HepG2 (cell line): Measurements from ENCODE around the gene SNN. TPM values are rescaled to one million over a fixed set of nuclear protein-coding genes. Genes with fewer than 3 reads are reported as not detected.

Experiments
- ATM ChIP-seq: fragments of 450-650 bp; IDR thresholded peaks from 2 replicates; pipeline ENCODE4 v1.7.1; 2017; ENCODE audit warnings: mild to moderate bottlenecking, borderline replicate concordance
- CBFB ChIP-seq: sonication (generic); formaldehyde crosslinking; IDR thresholded peaks from 2 replicates; pipeline ENCODE4 v1.4.0; 2020; ENCODE audit warnings: missing genetic modification reagents
- E2F2 ChIP-seq: sonication (generic); formaldehyde crosslinking; IDR thresholded peaks from 2 replicates; pipeline ENCODE4 v1.4.0; 2020; ENCODE audit warnings: missing genetic modification reagents, borderline replicate concordance
- MTF2 ChIP-seq: sonication (generic); formaldehyde crosslinking; IDR thresholded peaks from 2 replicates; pipeline ENCODE4 v1.5.0; 2020; ENCODE audit warnings: missing genetic modification reagents, borderline replicate concordance
- NRL ChIP-seq: sonication (generic); formaldehyde crosslinking; IDR thresholded peaks from 2 replicates; pipeline ENCODE4 v1.5.0; 2020; ENCODE audit warnings: missing genetic modification reagents, mild to moderate bottlenecking, moderate library complexity, borderline replicate concordance
- ZBTB1 ChIP-seq: sonication (generic); formaldehyde crosslinking; IDR thresholded peaks from 2 replicates; pipeline ENCODE4 v1.4.0; 2020; ENCODE audit warnings: missing genetic modification reagents, borderline replicate concordance
- ZFP91 ChIP-seq: sonication (generic); formaldehyde crosslinking; IDR thresholded peaks from 2 replicates; pipeline ENCODE4 v1.9.0; 2022; ENCODE audit warnings: missing genetic modification reagents, mild to moderate bottlenecking, borderline replicate concordance
- ZNF225 ChIP-seq: sonication (generic); formaldehyde crosslinking; IDR thresholded peaks from 2 replicates; pipeline ENCODE4 v1.4.0; 2020; ENCODE audit warnings: mild to moderate bottlenecking, missing genetic modification reagents
- ZNF337 ChIP-seq: sonication (generic); formaldehyde crosslinking; IDR thresholded peaks from 2 replicates; pipeline ENCODE4 v1.5.1; 2020; ENCODE audit warnings: missing genetic modification reagents, low read depth, mild to moderate bottlenecking, borderline replicate concordance
- ZNF512B ChIP-seq: sonication (generic); formaldehyde crosslinking; IDR thresholded peaks from 2 replicates; pipeline ENCODE4 v1.5.1; 2020; ENCODE audit warnings: missing genetic modification reagents, mild to moderate bottlenecking, borderline replicate concordance
- ZNF749 ChIP-seq: sonication (generic); formaldehyde crosslinking; IDR thresholded peaks from 2 replicates; pipeline ENCODE4 v1.8.0; 2022; ENCODE audit warnings: mild to moderate bottlenecking, missing genetic modification reagents, moderate library complexity, borderline replicate concordance
- polyA plus RNA-seq, 8 experiments: library from polyadenylated mRNA; depleted of rRNA in 3 of 8; stranded (reverse) in 7 of 8; unstranded in 1 of 8; fragments of >200 nt; fragmentation: Illumina TruSeq in 4 of 8; extraction: Trizol in 4 of 8; gene quantifications; 2 replicates each; pipeline versions ENCODE4 v1.2.1 to v1.2.3, GENCODE V29; 2011 to 2016; ENCODE audit warnings: low read depth in 4 of 8, missing spikeins in 1 of 8, mixed read lengths in 1 of 8; ENCODE audit not compliant: insufficient read depth in 1 of 8
- total RNA-seq, 5 experiments: library from RNA; depleted of rRNA; stranded (reverse); fragments of >200 nt; fragmentation: Illumina TruSeq; extraction: Trizol; gene quantifications; 2 replicates each; pipeline ENCODE4 v1.2.3, GENCODE V29; 2016; ENCODE audit warnings: low read depth in 1 of 5
- TF ChIP-seq, protein P1 (sequence below): sonication (generic); formaldehyde crosslinking; conservative IDR thresholded peaks from 2 replicates; pipeline ENCODE4 v1.8.0; 2022; ENCODE audit warnings: mild to moderate bottlenecking, moderate library complexity, missing genetic modification reagents

The SNN gene
- total and polyA plus RNA-seq, 2 of the 13 experiments (the other 11 are each of a cell fraction or from before 2014, with no cell fraction given): 5.2 to 8.4 TPM

GRCh38 chr16:11621539-11621919 is 46.7 kb upstream of the SNN start (continued):
- TF ChIP-seq E2F2 (CRISPR knock-in tag) (0 out of 2 replicates have a peak, but pooled peaks have one; percentile 33), ATM (no peak), ZNF749 (CRISPR knock-in tag) (no peak), ZNF512B (no peak), CBFB (no peak), ZBTB1 (CRISPR knock-in tag) (no peak), ZNF337 (CRISPR knock-in tag) (no peak), ZNF225 (CRISPR knock-in tag) (no peak), NRL (CRISPR knock-in tag) (0 out of 2 replicates have a peak, but pooled peaks have one; percentile 6), MTF2 (CRISPR knock-in tag) (no peak), ZFP91 (no peak)
- TF ChIP-seq, protein P1, sequence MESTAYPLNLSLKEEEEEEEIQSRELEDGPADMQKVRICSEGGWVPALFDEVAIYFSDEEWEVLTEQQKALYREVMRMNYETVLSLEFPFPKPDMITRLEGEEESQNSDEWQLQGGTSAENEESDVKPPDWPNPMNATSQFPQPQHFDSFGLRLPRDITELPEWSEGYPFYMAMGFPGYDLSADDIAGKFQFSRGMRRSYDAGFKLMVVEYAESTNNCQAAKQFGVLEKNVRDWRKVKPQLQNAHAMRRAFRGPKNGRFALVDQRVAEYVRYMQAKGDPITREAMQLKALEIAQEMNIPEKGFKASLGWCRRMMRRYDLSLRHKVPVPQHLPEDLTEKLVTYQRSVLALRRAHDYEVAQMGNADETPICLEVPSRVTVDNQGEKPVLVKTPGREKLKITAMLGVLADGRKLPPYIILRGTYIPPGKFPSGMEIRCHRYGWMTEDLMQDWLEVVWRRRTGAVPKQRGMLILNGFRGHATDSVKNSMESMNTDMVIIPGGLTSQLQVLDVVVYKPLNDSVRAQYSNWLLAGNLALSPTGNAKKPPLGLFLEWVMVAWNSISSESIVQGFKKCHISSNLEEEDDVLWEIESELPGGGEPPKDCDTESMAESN: no peak
